Measurements from ENCODE around the gene SPAG7. TPM values are rescaled to one million over a fixed set of nuclear protein-coding genes. Genes with fewer than 3 reads are reported as not detected.

SPAG7 gene
- total RNA-seq, 4 donors from 2014 or later = 34.5 to 48.8 (median 39.5) TPM

GRCh38 chr17:4974115-4974670 is 6.6 kb upstream of the SPAG7 start:
- no peak for TF ChIP-seq POLR2A (IDR thresholded peaks at IDR 0.05)
- no peak for TF ChIP-seq CTCF (IDR thresholded peaks at IDR 0.05)
- H3K4me3 ChIP-seq = no peak overlapping the region
- intact Hi-C loops (cut with DNase I) = no loop called here
- peaks cover 29 to 98% (median 32%) of the 10 kb centered on the region in 3 donors for H3K36me3 ChIP-seq
- H3K27me3 ChIP-seq = no peaks in the 10 kb centered on the region
- 91 to 100% methylated on average over 7 of the region's 9 CpGs for WGBS, 2 donors
- H3K9me3 ChIP-seq = no peaks in the 10 kb centered on the region
- peaks cover under 1 to 9% (median 3%) of the 10 kb centered on the region in 3 donors for H3K4me1 ChIP-seq
- H3K27ac ChIP-seq = no peak overlapping the region
- DNase-seq = no peak

- TF ChIP-seq POLR2A (IDR thresholded peaks at IDR 0.05) = no peak
- TF ChIP-seq CTCF (IDR thresholded peaks at IDR 0.05) = no peak
- no peaks in the 10 kb centered on the region for H3K27me3 ChIP-seq
- H3K9me3 ChIP-seq = no peaks in the 10 kb centered on the region
- WGBS, 2 donors = 80 to 92% methylated on average over 6 to 10 of the region's 10 CpGs
- no peak for DNase-seq
- peaks cover 8 to 16% (median 10%) of the 10 kb centered on the region in 3 donors for H3K4me1 ChIP-seq
- peaks cover 24 to 91% (median 32%) of the 10 kb centered on the region in 3 donors for H3K36me3 ChIP-seq
- no peak overlapping the region for H3K27ac ChIP-seq
- intact Hi-C loops (cut with DNase I) = no loop called here
- H3K4me3 ChIP-seq = no peak overlapping the region
These were observed 5.9 kb upstream of the SPAG7 start for GRCh38 chr17:4973256-4974114.

- Histone ChIP-seq H3K36me3 (peaks cover 20 to 83% (median 32%) of the 10 kb centered on the region in 3 donors), H3K4me3 (no peak overlapping the region), H3K27me3 (no peaks in the 10 kb centered on the region), H3K27ac (no peak overlapping the region), H3K4me1 (peaks cover 13 to 23% (median 14%) of the 10 kb centered on the region in 3 donors), H3K9me3 (no peaks in the 10 kb centered on the region)
- intact Hi-C loops (cut with DNase I) = no loop called here
- DNase-seq = no peak
- TF ChIP-seq CTCF (IDR thresholded peaks at IDR 0.05) (no peak), POLR2A (IDR thresholded peaks at IDR 0.05) (no peak)
- WGBS, 2 donors = no CpG with 5 or more reads among the region's 12 CpGs
These were observed 5.1 kb upstream of the SPAG7 start for GRCh38 chr17:4972752-4973151.

- intact Hi-C loops (cut with DNase I) = no loop called here
- Histone ChIP-seq H3K4me1 (peaks cover 13 to 23% (median 14%) of the 10 kb centered on the region in 3 donors), H3K27me3 (no peaks in the 10 kb centered on the region), H3K27ac (peak overlapping the region in 1 of 4 donors; percentile 23), H3K9me3 (no peaks in the 10 kb centered on the region), H3K4me3 (no peak overlapping the region), H3K36me3 (peaks cover 16 to 79% (median 32%) of the 10 kb centered on the region in 3 donors)
- WGBS, 2 donors = 91 to 93% methylated on average over 12 of the region's 12 CpGs
- no peak for TF ChIP-seq CTCF (IDR thresholded peaks at IDR 0.05)
- TF ChIP-seq POLR2A (IDR thresholded peaks at IDR 0.05) = no peak
- no peak for DNase-seq
These were observed 4.7 kb upstream of the SPAG7 start for GRCh38 chr17:4972322-4972721.

- intact Hi-C loops (cut with DNase I) = no loop called here
- Histone ChIP-seq H3K4me3 (no peak overlapping the region), H3K27me3 (no peaks in the 10 kb centered on the region), H3K9me3 (no peaks in the 10 kb centered on the region), H3K4me1 (peaks cover 13 to 24% (median 14%) of the 10 kb centered on the region in 3 donors), H3K36me3 (peaks cover 14 to 74% (median 29%) of the 10 kb centered on the region in 3 donors), H3K27ac (peak overlapping the region in 1 of 4 donors; percentile 23)
- DNase-seq = no peak
- no peak for TF ChIP-seq CTCF (IDR thresholded peaks at IDR 0.05)
- no peak for TF ChIP-seq POLR2A (IDR thresholded peaks at IDR 0.05)
- WGBS, 2 donors = 78 to 88% methylated on average over 6 of the region's 6 CpGs
These were observed 4.2 kb upstream of the SPAG7 start for GRCh38 chr17:4971826-4972225.
